Gastroesophageal sphincter (tissue), 4 donors: Measurements from ENCODE around the gene PTPN6. TPM values are rescaled to one million over a fixed set of nuclear protein-coding genes. Genes with fewer than 3 reads are reported as not detected.

ENCODE experiments used
- ATAC-seq: fragments of 150-250 bp; one replicate; pipeline ENCODE4 v1.9.1; 2016; ENCODE audit warnings: mild to moderate bottlenecking, moderate library complexity
- H3K27ac ChIP-seq, 4 donors: fragments of 200-600 bp; sonication (generic) in 3 of 4; 1 replicate in 3 of 4; 2 replicates in 1 of 4; pipeline ENCODE4 v1.5.1; 2016 to 2019
- H3K27me3 ChIP-seq: fragments of 200-600 bp; sonication (generic); one replicate; pipeline ENCODE4 v1.5.1; 2019
- H3K36me3 ChIP-seq, 2 donors: fragments of 200-600 bp; sonication (generic); one replicate each; pipeline ENCODE4 v1.5.1; 2019; ENCODE audit warnings: control low read depth in 1 of 2
- H3K4me1 ChIP-seq, 3 donors: fragments of 200-600 bp; sonication (generic); 1 replicate in 2 of 3; 2 replicates in 1 of 3; pipeline ENCODE4 v1.5.1; 2016 to 2019; ENCODE audit warnings: control low read depth in 2 of 3
- H3K4me3 ChIP-seq, 2 donors: fragments of 200-600 bp; sonication (generic); one replicate each; pipeline ENCODE4 v1.5.1; 2019; ENCODE audit warnings: mild to moderate bottlenecking in 1 of 2, moderate library complexity in 1 of 2
- H3K9me3 ChIP-seq, 3 donors: fragments of 200-600 bp; sonication (generic); one replicate each; pipeline ENCODE4 v1.5.1; 2017 to 2019; ENCODE audit warnings: control low read depth in 2 of 3
- CTCF ChIP-seq, 4 experiments: fragments of 200-600 bp in 2 of 4; fragments of 450-650 bp in 2 of 4; sonication (generic) in 1 of 4; IDR thresholded peaks; one replicate each; pipeline ENCODE4 v1.5.1; 2017 to 2019; ENCODE audit warnings: antibody characterized with exemption in 4 of 4, mild to moderate bottlenecking in 2 of 4, moderate library complexity in 2 of 4
- EP300 ChIP-seq: sonication (generic); formaldehyde crosslinking; IDR thresholded peaks from one replicate; pipeline ENCODE4 v1.6.1; 2017; ENCODE audit warnings: antibody characterized with exemption, mild to moderate bottlenecking
- POLR2A ChIP-seq, 2 donors: fragments of 450-650 bp; IDR thresholded peaks; one replicate each; pipeline ENCODE4 v1.6.1; 2017; ENCODE audit warnings: antibody characterized with exemption in 2 of 2, mild to moderate bottlenecking in 2 of 2, moderate library complexity in 1 of 2
- POLR2AphosphoS5 ChIP-seq: sonication (generic); formaldehyde crosslinking; IDR thresholded peaks from one replicate; pipeline ENCODE4 v1.6.1; 2017; ENCODE audit warnings: antibody characterized with exemption
- WGBS, 2 donors: methylation state at CpG; one replicate each; pipeline ENCODE4 v1.1.5; 2018; ENCODE audit warnings: low coverage in 1 of 2; 5-methylcytosine and 5-hydroxymethylcytosine counted together
- total RNA-seq, 4 donors: library from RNA; depleted of rRNA; stranded (reverse); fragments of >200 nt; gene quantifications; one replicate each; pipeline ENCODE4 v1.1.0, GENCODE V29; 2016

Gene PTPN6
- total RNA-seq, 4 donors from 2014 or later = 2.6 to 15.9 (median 7.5) TPM

DNA sequence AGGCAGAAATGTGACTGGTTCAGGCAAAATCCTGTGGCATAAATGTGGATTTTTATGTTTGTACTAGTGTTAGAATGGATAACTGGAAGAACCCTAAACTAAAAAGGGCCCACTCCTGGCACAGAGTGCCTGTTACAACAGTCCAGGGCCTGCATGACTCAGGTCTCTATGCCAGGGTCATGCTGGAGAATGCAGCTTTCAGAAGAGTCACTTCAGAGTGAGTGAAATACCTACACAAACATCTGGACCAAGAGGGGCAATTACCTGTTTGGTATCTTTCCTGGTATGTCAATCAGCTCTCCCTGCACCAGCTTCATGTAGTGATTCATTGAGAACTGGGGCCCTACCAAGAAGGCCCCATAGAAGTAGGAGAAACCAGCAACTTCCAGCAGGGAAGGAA is 29.6 kb downstream of the PTPN6 start:
- Histone ChIP-seq H3K4me3 (no peak overlapping the region), H3K36me3 (peaks cover 0 to 89% of the 10 kb centered on the region in 2 donors)
- ATAC-seq = no peak

DNA sequence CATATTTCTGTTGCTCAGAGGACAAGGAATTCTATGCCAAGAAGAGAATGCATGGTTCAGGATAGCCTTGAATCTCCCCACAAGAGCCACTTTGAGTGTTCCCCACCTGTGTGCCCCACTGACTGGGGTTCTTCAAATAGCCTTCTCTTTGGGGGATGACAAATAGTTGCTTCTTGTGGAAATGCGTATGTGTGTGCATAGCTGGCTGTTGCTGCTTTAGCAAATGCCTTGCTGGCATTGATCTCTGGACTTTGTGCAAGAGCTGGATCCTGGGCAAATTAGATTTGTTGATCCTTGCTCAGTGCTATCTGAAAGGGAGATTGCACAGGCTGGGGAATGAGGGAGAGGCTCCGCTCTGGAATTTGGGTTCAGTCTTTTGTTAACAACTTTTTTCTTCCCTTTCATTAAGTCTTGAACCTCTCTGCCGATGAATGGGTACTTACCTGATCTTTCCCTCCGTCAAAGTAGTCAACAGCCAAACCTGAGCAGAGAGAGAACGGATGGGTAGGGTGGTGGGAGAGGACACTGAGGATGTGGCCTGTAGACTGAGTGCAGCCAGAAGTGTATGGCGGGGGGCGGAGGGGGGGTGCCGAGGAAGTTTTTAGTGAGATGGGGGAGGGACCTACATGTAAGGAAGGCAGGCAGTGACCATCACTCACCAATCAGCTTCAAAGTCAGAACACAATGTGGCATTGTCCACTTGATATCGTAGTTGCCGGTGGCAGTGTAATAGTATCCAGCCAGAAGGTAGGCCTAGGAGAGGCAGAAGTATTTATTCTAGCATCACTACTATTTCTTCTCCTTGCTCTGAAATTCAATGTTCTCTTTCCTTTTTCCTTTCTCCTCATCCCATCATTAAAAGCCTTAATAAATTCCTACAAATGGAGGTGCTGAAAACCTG is 30.2 kb downstream of the PTPN6 start:
- H3K4me1 ChIP-seq = no peaks in the 10 kb centered on the region
- no peaks in the 10 kb centered on the region for H3K27me3 ChIP-seq
- 74 to 90% methylated on average over 3 to 8 of the region's 10 CpGs for WGBS, 2 donors
- ATAC-seq = no peak
- TF ChIP-seq POLR2A (IDR thresholded peaks at IDR 0.05) (no peak), CTCF (IDR thresholded peaks at IDR 0.05) (no peak), EP300 (no peak), POLR2AphosphoS5 (no peak)
- H3K36me3 ChIP-seq = peaks cover 0 to 89% of the 10 kb centered on the region in 2 donors
- no peaks in the 10 kb centered on the region for H3K9me3 ChIP-seq
- H3K27ac ChIP-seq = no peak overlapping the region
- H3K4me3 ChIP-seq = no peak overlapping the region

More for the DNA sequence above, 29.6 kb downstream of the PTPN6 start:
- H3K27me3 ChIP-seq = no peaks in the 10 kb centered on the region
- H3K4me1 ChIP-seq = no peaks in the 10 kb centered on the region
- no peak for TF ChIP-seq EP300
- no peak for TF ChIP-seq POLR2AphosphoS5
- H3K9me3 ChIP-seq = no peaks in the 10 kb centered on the region
- no peak overlapping the region for H3K27ac ChIP-seq

- WGBS, 2 donors = 55 to 86% methylated on average over 3 to 5 of the region's 7 CpGs
- Histone ChIP-seq H3K27me3 (no peaks in the 10 kb centered on the region), H3K9me3 (no peaks in the 10 kb centered on the region), H3K27ac (no peak overlapping the region), H3K4me3 (no peak overlapping the region), H3K4me1 (peaks cover 0 to 6% (median 0%) of the 10 kb centered on the region in 3 donors), H3K36me3 (peaks cover 0 to 78% of the 10 kb centered on the region in 2 donors)
- ATAC-seq = no peak
- TF ChIP-seq POLR2A (IDR thresholded peaks at IDR 0.05) (no peak), EP300 (no peak)
Observed at GRCh38 chr12:6982532-6982931, 31.4 kb downstream of the PTPN6 start.

DNA sequence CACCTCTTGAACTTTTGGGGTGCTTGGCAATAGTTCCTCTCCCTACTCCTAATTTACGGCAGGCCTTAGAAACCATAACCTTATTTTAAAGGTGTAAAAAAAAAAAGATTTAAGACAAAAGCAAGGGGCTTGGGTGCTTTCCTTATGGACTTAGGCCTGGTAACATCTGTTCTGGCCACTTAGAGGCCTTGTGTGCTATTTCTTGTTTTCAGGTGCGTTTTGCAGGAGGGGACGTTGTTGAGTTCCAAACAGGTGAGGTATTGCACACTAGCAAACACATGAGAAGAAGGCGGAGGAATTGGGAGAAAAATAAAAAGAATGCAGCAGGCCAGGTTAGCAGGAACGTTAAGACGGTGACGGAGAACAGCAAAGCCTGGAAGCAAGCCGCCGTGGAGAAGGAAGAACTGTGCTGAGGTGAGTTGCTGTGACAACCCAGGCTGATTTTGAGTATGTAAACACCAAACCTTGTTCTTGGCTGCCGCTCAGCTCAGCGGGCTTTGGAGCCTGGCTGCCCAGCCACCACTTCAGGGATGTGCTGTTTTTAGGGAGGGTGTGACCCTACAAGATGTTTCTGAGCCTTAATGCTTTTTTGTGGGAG is 36.9 kb downstream of the PTPN6 start:
- Histone ChIP-seq H3K4me3 (no peak overlapping the region), H3K9me3 (no peaks in the 10 kb centered on the region), H3K27ac (peak overlapping the region; percentile 66 to 78 (median 72)), H3K27me3 (no peaks in the 10 kb centered on the region), H3K4me1 (peaks cover 0 to 22% (median 2%) of the 10 kb centered on the region in 3 donors), H3K36me3 (peaks cover 0 to 31% of the 10 kb centered on the region in 2 donors)
- TF ChIP-seq POLR2AphosphoS5 = peak; percentile 42
- no peak for TF ChIP-seq CTCF (IDR thresholded peaks at IDR 0.05)
- WGBS, 2 donors = 38 to 66% methylated on average over 10 of the region's 11 CpGs
- peak; percentile 89 for ATAC-seq

GRCh38 chr12:6996040-6996441 is 44.9 kb downstream of the PTPN6 start:
- H3K27me3 ChIP-seq = no peaks in the 10 kb centered on the region
- no peak for TF ChIP-seq EP300
- TF ChIP-seq POLR2A (IDR thresholded peaks at IDR 0.05) = no peak
- no peak for TF ChIP-seq CTCF (IDR thresholded peaks at IDR 0.05)
- no peak for TF ChIP-seq POLR2AphosphoS5
- H3K9me3 ChIP-seq = no peaks in the 10 kb centered on the region
- H3K36me3 ChIP-seq = peaks cover 0 to 53% of the 10 kb centered on the region in 2 donors
- no peaks in the 10 kb centered on the region for H3K4me1 ChIP-seq
- 27 to 80% methylated on average over 1 to 2 of the region's 2 CpGs for WGBS, 2 donors
- H3K4me3 ChIP-seq = no peak overlapping the region
- no peak overlapping the region for H3K27ac ChIP-seq
- no peak for ATAC-seq
